Esophagus muscularis mucosa (tissue), 4 donors: ENCODE results near the gene FAM98C. TPM values are rescaled to one million over a fixed set of nuclear protein-coding genes. Genes with fewer than 3 reads are reported as not detected.

Experiments
- DNase-seq: peaks from one replicate; pipeline ENCODE4 v3.0.0-alpha.2; 2017; ENCODE audit errors: extremely low spot score
- H3K27ac ChIP-seq, 4 donors: fragments of 200-600 bp; sonication (generic); replicated peaks in 1 of 4; 1 replicate in 3 of 4; 2 replicates in 1 of 4; pipeline ENCODE4 v1.5.1; 2016 to 2019; ENCODE audit warnings: mild to moderate bottlenecking in 1 of 4
- H3K27me3 ChIP-seq, 4 donors: fragments of 200-600 bp; sonication (generic); one replicate each; pipeline versions ENCODE4 v1.5.1 to v1.6.0; 2016 to 2019
- H3K36me3 ChIP-seq, 4 donors: fragments of 200-600 bp; sonication (generic); one replicate each; pipeline ENCODE4 v1.5.1; 2016 to 2019
- H3K4me1 ChIP-seq, 4 donors: fragments of 200-600 bp; sonication (generic); one replicate each; pipeline ENCODE4 v1.5.1; 2016 to 2019
- H3K4me3 ChIP-seq, 4 donors: fragments of 200-600 bp; sonication (generic); 1 replicate in 2 of 4; 2 replicates in 2 of 4; pipeline ENCODE4 v1.5.1; 2016 to 2019; ENCODE audit warnings: mild to moderate bottlenecking in 4 of 4, moderate library complexity in 1 of 4
- H3K9me3 ChIP-seq, 4 donors: fragments of 200-600 bp; sonication (generic); 1 replicate in 3 of 4; 2 replicates in 1 of 4; pipeline ENCODE4 v1.5.1; 2016 to 2019
- EP300 ChIP-seq: sonication (generic); formaldehyde crosslinking; IDR thresholded peaks from one replicate; pipeline ENCODE4 v1.6.1; 2017; ENCODE audit warnings: antibody characterized with exemption
- POLR2A ChIP-seq: fragments of 450-650 bp; IDR thresholded peaks from one replicate; pipeline ENCODE4 v1.6.1; 2017; ENCODE audit warnings: antibody characterized with exemption, moderate library complexity, mild to moderate bottlenecking, low read depth
- POLR2AphosphoS5 ChIP-seq, 2 donors: sonication (generic); formaldehyde crosslinking; IDR thresholded peaks; one replicate each; pipeline ENCODE4 v1.6.1; 2017; ENCODE audit warnings: antibody characterized with exemption in 2 of 2
- WGBS: methylation state at CpG from one replicate; pipeline ENCODE4 v1.1.5; 2018; 5-methylcytosine and 5-hydroxymethylcytosine counted together
- intact Hi-C: fragments of 100-400 bp; cut with DNase I; formaldehyde crosslinking; loops from one replicate; pipeline ENCODE4 v1.15.1; 2023
- total RNA-seq, 4 donors: library from RNA; depleted of rRNA; stranded (reverse); fragments of >200 nt; gene quantifications; one replicate each; pipeline versions ENCODE4 v1.1.0 to v1.2.1, GENCODE V29; 2016
- TF ChIP-seq, protein P1 (sequence below), 3 experiments: fragments of 200-600 bp in 2 of 3; fragments of 450-650 bp in 1 of 3; sonication (generic) in 2 of 3; IDR thresholded peaks; one replicate each; pipeline ENCODE4 v1.5.1; 2017 to 2019; ENCODE audit warnings: antibody characterized with exemption in 3 of 3, mild to moderate bottlenecking in 2 of 3, moderate library complexity in 1 of 3

Gene FAM98C
- total RNA-seq, 4 donors from 2014 or later = 16.2 to 22.0 (median 19.7) TPM

DNA sequence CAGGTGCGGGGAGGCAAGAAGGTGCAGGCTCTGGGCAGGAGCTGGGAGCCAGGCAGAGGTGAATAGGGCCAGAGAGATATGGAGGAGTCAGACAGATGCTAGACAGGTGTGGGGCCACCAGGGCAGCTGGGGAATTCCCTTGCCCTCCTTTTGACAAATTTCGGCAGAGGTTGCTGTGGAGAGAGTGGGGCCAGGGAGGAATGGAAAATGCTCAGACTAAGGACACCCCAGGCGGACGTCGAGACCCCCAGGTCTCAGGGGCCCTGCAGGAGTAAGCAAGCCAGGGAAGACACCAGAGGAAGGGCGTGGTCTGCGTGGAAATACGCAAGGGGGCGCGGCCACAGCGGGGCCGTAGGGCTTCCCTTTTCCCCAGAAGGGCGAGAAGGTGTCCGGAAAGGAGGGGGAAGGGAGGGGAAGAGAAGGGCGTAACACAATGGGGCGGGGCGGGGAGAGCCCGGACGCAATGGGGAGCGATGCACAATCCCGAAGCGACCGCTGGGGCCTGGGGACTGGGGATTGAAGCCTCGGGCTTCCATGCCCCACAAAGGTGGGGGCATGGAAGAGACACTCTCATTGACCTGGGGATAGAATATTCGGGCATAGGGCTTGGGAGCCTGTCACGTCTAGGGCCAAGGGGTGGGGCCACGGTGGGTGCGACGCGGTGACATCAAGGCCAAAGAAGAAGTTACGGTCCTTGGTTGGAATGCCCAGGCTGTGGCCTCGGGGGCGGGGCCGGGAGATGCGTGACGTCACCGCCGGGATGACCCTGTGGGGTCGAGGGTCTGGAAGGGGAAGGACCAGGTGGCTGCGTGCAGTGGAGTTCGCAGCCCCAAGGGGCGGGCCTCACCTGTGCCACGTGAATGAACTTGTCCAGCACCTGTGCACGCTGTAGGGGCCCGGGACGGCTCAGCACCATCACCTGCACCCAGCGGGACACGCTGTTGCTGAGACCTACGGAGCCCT lies 14.9 kb downstream of the FAM98C start:
- Histone ChIP-seq H3K27me3 (peaks cover 0 to 83% (median 9%) of the 10 kb centered on the region in 4 donors), H3K36me3 (no peaks in the 10 kb centered on the region), H3K27ac (no peak overlapping the region), H3K4me1 (peaks cover 10 to 13% (median 12%) of the 10 kb centered on the region in 4 donors), H3K4me3 (peak overlapping the region; percentile 37 to 49 (median 38)), H3K9me3 (no peaks in the 10 kb centered on the region)
- TF ChIP-seq, protein P1, sequence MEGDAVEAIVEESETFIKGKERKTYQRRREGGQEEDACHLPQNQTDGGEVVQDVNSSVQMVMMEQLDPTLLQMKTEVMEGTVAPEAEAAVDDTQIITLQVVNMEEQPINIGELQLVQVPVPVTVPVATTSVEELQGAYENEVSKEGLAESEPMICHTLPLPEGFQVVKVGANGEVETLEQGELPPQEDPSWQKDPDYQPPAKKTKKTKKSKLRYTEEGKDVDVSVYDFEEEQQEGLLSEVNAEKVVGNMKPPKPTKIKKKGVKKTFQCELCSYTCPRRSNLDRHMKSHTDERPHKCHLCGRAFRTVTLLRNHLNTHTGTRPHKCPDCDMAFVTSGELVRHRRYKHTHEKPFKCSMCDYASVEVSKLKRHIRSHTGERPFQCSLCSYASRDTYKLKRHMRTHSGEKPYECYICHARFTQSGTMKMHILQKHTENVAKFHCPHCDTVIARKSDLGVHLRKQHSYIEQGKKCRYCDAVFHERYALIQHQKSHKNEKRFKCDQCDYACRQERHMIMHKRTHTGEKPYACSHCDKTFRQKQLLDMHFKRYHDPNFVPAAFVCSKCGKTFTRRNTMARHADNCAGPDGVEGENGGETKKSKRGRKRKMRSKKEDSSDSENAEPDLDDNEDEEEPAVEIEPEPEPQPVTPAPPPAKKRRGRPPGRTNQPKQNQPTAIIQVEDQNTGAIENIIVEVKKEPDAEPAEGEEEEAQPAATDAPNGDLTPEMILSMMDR (IDR thresholded peaks at IDR 0.05) = no peak
- TF ChIP-seq EP300 = no peak
- no peak for TF ChIP-seq POLR2A
- TF ChIP-seq POLR2AphosphoS5 (IDR thresholded peaks at IDR 0.05) = no peak
- DNase-seq = no peak
- WGBS = 11% methylated on average over 31 of the region's 49 CpGs
- intact Hi-C loops = no loop called here

DNA sequence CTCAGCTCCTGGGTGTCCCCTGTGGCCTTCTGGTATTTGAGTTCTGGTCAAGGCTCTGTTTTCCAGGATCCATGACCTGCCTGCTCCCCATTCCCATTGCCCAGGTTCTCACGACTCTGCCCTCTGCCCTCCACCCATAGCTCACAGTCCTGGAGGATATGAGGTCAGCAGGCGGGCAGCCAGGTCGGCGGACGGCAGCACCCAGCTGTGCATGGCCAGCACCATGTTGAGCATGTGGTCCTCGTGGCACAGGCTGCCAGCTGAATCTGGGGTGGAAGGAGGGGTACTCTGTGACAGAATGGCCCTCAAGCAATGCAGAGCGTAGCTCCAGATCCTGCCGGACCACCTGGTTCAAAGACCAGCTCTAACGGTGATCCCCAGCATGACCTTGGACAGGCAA lies 18.0 kb downstream of the FAM98C start:
- Histone ChIP-seq H3K9me3 (no peaks in the 10 kb centered on the region), H3K27me3 (peaks cover 0 to 94% (median 12%) of the 10 kb centered on the region in 4 donors), H3K36me3 (no peaks in the 10 kb centered on the region), H3K27ac (no peak overlapping the region), H3K4me3 (no peak overlapping the region), H3K4me1 (peaks cover 10 to 13% (median 12%) of the 10 kb centered on the region in 4 donors)
- 82% methylated on average over 5 of the region's 9 CpGs for WGBS
- intact Hi-C loops = no loop called here
- no peak for DNase-seq
- TF ChIP-seq, protein P1 (IDR thresholded peaks at IDR 0.05) = no peak
- TF ChIP-seq EP300 = no peak
- TF ChIP-seq POLR2A = no peak
- TF ChIP-seq POLR2AphosphoS5 (IDR thresholded peaks at IDR 0.05) = no peak

DNA sequence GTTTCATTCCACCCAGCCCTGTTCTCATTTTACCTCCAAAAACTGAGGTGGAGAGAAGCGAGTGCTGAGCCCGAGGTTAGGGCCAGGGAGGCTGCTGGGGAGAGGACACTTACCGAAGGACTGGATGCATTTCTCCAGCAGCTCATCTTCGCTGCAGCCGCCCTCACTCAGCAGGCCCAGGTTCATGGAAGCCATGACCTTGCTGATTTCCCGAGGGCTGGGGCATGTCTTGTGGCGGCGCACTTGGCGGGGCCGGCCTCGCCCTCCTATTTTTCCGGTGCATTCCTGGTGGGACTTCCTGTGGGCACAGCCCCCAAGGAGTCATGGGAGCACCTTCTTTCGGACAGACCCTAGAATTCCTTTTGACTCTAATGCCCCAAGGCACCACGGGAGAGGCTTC lies 19.0 kb downstream of the FAM98C start:
- no peak for DNase-seq
- Histone ChIP-seq H3K9me3 (no peaks in the 10 kb centered on the region), H3K27me3 (peaks cover 0 to 88% (median 12%) of the 10 kb centered on the region in 4 donors), H3K4me1 (peaks cover 10 to 13% (median 12%) of the 10 kb centered on the region in 4 donors), H3K27ac (no peak overlapping the region), H3K4me3 (no peak overlapping the region), H3K36me3 (no peaks in the 10 kb centered on the region)
- intact Hi-C loops = no loop called here
- 74% methylated on average over 14 of the region's 14 CpGs for WGBS
- TF ChIP-seq, protein P1 (IDR thresholded peaks at IDR 0.05) = no peak
- TF ChIP-seq EP300 (no peak), POLR2A (no peak), POLR2AphosphoS5 (IDR thresholded peaks at IDR 0.05) (no peak)

DNA sequence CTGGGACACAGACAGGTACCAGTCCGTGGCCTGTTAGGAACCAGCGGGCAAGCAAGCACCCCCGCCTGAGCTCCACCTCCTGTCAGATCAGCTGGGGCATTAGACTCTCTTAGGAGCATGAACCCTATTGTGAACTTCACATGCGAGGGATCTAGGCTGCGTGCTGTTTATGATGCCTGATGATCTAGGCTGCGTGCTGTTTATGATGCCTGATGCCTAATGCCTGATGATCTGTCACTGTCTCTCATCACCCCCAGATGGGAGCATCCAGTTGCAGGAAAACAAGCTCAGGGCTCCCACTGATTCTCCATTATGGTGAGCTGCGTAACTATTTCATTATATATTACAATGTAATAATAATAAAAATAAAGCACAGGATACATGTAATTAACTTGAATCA lies 19.5 kb downstream of the FAM98C start:
- Histone ChIP-seq H3K27ac (no peak overlapping the region), H3K9me3 (no peaks in the 10 kb centered on the region), H3K4me3 (no peak overlapping the region), H3K36me3 (no peaks in the 10 kb centered on the region), H3K27me3 (peaks cover 0 to 82% (median 9%) of the 10 kb centered on the region in 4 donors), H3K4me1 (peaks cover 9 to 11% (median 11%) of the 10 kb centered on the region in 4 donors)
- no peak for DNase-seq
- no peak for TF ChIP-seq POLR2AphosphoS5 (IDR thresholded peaks at IDR 0.05)
- no peak for TF ChIP-seq POLR2A
- TF ChIP-seq, protein P1 (IDR thresholded peaks at IDR 0.05) = no peak
- TF ChIP-seq EP300 = no peak
- WGBS = 79% methylated on average over 4 of the region's 7 CpGs
- intact Hi-C loops = no loop called here
